ENCODE measurements around the gene C10orf120. TPM values are rescaled to one million over a fixed set of nuclear protein-coding genes. Genes with fewer than 3 reads are reported as not detected.

Gene C10orf120
- total RNA-seq, 4 donors from 2014 or later, result not detected

GRCh38 chr10:122669842-122670241 lies 29.8 kb downstream of the C10orf120 start:
- TF ChIP-seq POLR2AphosphoS5 (IDR thresholded peaks at IDR 0.05) (no peak), POLR2A (IDR thresholded peaks at IDR 0.05) (no peak), EP300 (IDR thresholded peaks at IDR 0.05; ENCODE audit: low read depth) (no peak)
- TF ChIP-seq, protein P1, sequence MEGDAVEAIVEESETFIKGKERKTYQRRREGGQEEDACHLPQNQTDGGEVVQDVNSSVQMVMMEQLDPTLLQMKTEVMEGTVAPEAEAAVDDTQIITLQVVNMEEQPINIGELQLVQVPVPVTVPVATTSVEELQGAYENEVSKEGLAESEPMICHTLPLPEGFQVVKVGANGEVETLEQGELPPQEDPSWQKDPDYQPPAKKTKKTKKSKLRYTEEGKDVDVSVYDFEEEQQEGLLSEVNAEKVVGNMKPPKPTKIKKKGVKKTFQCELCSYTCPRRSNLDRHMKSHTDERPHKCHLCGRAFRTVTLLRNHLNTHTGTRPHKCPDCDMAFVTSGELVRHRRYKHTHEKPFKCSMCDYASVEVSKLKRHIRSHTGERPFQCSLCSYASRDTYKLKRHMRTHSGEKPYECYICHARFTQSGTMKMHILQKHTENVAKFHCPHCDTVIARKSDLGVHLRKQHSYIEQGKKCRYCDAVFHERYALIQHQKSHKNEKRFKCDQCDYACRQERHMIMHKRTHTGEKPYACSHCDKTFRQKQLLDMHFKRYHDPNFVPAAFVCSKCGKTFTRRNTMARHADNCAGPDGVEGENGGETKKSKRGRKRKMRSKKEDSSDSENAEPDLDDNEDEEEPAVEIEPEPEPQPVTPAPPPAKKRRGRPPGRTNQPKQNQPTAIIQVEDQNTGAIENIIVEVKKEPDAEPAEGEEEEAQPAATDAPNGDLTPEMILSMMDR (IDR thresholded peaks at IDR 0.05), result no peak
- Histone ChIP-seq H3K9me3 (no peaks in the 10 kb centered on the region), H3K36me3 (no peaks in the 10 kb centered on the region), H3K27me3 (peaks cover 9% of the 10 kb centered on the region), H3K4me3 (no peak overlapping the region), H3K27ac (no peak overlapping the region), H3K4me1 (no peaks in the 10 kb centered on the region)
- WGBS, 2 donors (ENCODE audit: low coverage in 1 of 2), result 62% methylated on average over 2 of the region's 2 CpGs; no CpG with 5 or more reads in 1 of the 2 donors
- intact Hi-C loops (cut with DNase I; ENCODE audit: low total_unique reads), result no loop called here
- in situ Hi-C loops (cut with MboI; ENCODE audit: low pct_ligation_motif_present in 1 of 4, low pct_unique_long_range_greater_than_20kb in 1 of 4, low sequenced_read_pairs in 3 of 4), result no loop called here
- no peak for DNase-seq

- Histone ChIP-seq H3K27ac (no peak overlapping the region), H3K36me3 (no peaks in the 10 kb centered on the region), H3K4me1 (no peaks in the 10 kb centered on the region), H3K27me3 (peaks cover 7% of the 10 kb centered on the region), H3K4me3 (no peak overlapping the region), H3K9me3 (no peaks in the 10 kb centered on the region)
- WGBS, 2 donors (ENCODE audit: low coverage in 1 of 2), result 100% methylated on average over 2 of the region's 2 CpGs
- DNase-seq, result no peak
- intact Hi-C loops (cut with DNase I; ENCODE audit: low total_unique reads), result no loop called here
- in situ Hi-C loops (cut with MboI; ENCODE audit: low pct_ligation_motif_present in 1 of 4, low pct_unique_long_range_greater_than_20kb in 1 of 4, low sequenced_read_pairs in 3 of 4), result no loop called here
- TF ChIP-seq POLR2AphosphoS5 (IDR thresholded peaks at IDR 0.05), result no peak
- TF ChIP-seq, protein P1 (IDR thresholded peaks at IDR 0.05), result no peak
- no peak for TF ChIP-seq EP300 (IDR thresholded peaks at IDR 0.05; ENCODE audit: low read depth)
- TF ChIP-seq POLR2A (IDR thresholded peaks at IDR 0.05), result no peak
Measured at GRCh38 chr10:122669045-122669444, 30.6 kb downstream of the C10orf120 start.

DNA sequence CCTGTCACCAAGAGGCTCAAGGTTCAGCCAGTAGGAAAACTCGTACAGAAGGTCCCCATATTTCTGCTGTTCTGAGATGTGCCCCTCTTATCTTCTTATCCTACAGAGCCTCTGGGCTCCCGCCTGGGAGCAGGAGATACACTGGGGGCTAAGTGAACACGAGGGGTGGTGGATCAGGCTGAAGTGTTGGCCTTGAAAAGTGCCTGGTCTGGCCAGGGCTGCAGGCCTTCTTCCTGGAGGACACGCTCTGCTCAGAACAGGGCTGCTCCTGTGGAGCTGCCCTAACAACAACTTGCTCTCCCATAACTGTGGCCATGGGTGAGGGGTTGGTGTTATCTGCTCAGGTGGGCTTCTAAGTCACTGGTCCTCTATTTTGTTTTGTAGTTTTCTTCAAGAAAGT lies 33.7 kb downstream of the C10orf120 start:
- WGBS, 2 donors (ENCODE audit: low coverage in 1 of 2), result 63% methylated on average over 4 of the region's 4 CpGs; no CpG with 5 or more reads in 1 of the 2 donors

DNA sequence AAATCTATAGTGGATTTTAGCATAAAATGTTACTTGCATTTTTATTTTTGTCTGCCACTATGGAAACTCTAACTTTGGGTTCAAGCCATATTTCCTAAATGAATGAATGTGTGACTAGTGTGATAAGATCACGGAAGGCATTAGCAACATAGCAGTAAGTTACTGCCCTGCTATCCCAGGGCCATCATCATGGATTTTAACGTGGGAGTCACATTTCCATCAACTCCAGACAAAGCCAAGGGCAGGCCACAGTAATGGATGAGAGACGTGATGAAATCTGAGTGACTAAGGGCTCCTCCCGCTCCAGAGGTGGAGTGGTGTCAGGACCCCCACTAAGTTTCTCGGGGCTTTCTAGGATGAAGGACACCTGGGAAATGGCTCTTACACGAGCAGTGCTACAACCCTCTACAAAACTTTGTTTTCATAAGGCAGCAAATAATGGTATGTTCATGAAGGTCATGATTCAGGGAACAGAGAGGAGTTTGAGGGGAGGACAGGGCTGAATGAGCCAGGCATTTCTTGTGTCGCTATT lies 34.3 kb downstream of the C10orf120 start:
- 47 to 67% methylated on average over 2 to 7 of the region's 7 CpGs for WGBS, 2 donors (ENCODE audit: low coverage in 1 of 2)
- in situ Hi-C loops (cut with MboI; ENCODE audit: low pct_ligation_motif_present in 1 of 4, low pct_unique_long_range_greater_than_20kb in 1 of 4, low sequenced_read_pairs in 3 of 4), result no loop called here
- no peak for DNase-seq
- Histone ChIP-seq H3K9me3 (no peaks in the 10 kb centered on the region), H3K4me1 (no peaks in the 10 kb centered on the region), H3K4me3 (no peak overlapping the region), H3K27ac (no peak overlapping the region), H3K36me3 (no peaks in the 10 kb centered on the region), H3K27me3 (no peaks in the 10 kb centered on the region)
- no peak for TF ChIP-seq EP300 (IDR thresholded peaks at IDR 0.05; ENCODE audit: low read depth)
- TF ChIP-seq, protein P1 (IDR thresholded peaks at IDR 0.05), result no peak
- no peak for TF ChIP-seq POLR2A (IDR thresholded peaks at IDR 0.05)
- no peak for TF ChIP-seq POLR2AphosphoS5 (IDR thresholded peaks at IDR 0.05)
- intact Hi-C loops (cut with DNase I; ENCODE audit: low total_unique reads), result no loop called here

More for the DNA sequence above, 33.7 kb downstream of the C10orf120 start:
- no peak for DNase-seq
- H3K27me3 ChIP-seq, result no peaks in the 10 kb centered on the region
- H3K9me3 ChIP-seq, result no peaks in the 10 kb centered on the region
- H3K36me3 ChIP-seq, result no peaks in the 10 kb centered on the region
- intact Hi-C loops (cut with DNase I; ENCODE audit: low total_unique reads), result no loop called here
- no peak overlapping the region for H3K27ac ChIP-seq
- in situ Hi-C loops (cut with MboI; ENCODE audit: low pct_ligation_motif_present in 1 of 4, low pct_unique_long_range_greater_than_20kb in 1 of 4, low sequenced_read_pairs in 3 of 4), result no loop called here
- H3K4me3 ChIP-seq, result no peak overlapping the region
- H3K4me1 ChIP-seq, result no peaks in the 10 kb centered on the region
- TF ChIP-seq, protein P1 (IDR thresholded peaks at IDR 0.05), result no peak
- TF ChIP-seq POLR2AphosphoS5 (IDR thresholded peaks at IDR 0.05), result no peak
- TF ChIP-seq POLR2A (IDR thresholded peaks at IDR 0.05), result no peak
- TF ChIP-seq EP300 (IDR thresholded peaks at IDR 0.05; ENCODE audit: low read depth), result no peak
